ENCODE measurements around the gene CD300A. TPM values are rescaled to one million over a fixed set of nuclear protein-coding genes. Genes with fewer than 3 reads are reported as not detected.

CD300A gene
- total and polyA plus RNA-seq, 2 of the 4 experiments (the other 2 are of a cell fraction) = not detected

DNA sequence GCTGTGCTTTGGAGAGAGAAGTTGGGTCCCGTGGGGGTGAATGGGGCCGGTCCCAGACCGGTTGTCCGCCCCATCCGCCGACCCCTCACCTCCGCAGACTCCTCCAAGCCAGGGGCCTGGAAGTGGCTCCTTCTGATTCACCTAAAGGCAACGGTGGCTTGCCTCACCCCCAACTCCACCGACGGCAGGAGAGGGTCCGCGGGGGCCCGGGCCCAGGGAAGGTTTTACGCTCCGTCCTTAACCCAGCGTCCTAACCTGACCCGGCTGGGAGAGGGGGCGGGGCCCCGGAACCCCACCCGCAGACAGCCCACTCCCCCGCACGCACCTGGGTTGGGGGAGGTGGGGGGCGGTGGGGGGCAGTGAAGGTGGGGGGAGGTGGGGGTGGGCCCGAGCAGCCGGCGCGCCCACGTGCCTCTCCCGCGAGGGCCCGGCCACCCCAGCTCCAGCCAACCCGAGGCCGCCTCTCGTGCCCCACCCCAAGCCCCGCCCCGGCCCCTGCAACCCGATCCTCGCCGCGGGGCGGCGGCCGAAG is 12.7 kb upstream of the CD300A start:
- 0% methylated on average over 2 of the region's 43 CpGs; no CpG with 5 or more reads in 1 of the 2 experiments for WGBS, 2 experiments (ENCODE audit: extremely low coverage in 2 of 2, insufficient read length in 1 of 2)

More for the DNA sequence above, 12.7 kb upstream of the CD300A start:
- no peak overlapping the region for H2BK20ac ChIP-seq (ENCODE audit: low read depth, low read length)
- no peaks in the 10 kb centered on the region for H3K9me1 ChIP-seq (ENCODE audit: insufficient read depth, low read length)
- peak; percentile 97; the same call in 1 of the 2 replicates for ATAC-seq (ENCODE audit: low read depth)
- no peak overlapping the region for H4K5ac ChIP-seq (ENCODE audit: low read depth, low read length)
- H3K14ac ChIP-seq (replicated peaks; ENCODE audit: low read depth, low read length) = no peak overlapping the region
- no peak overlapping the region for H4K91ac ChIP-seq (ENCODE audit: insufficient read depth, low read depth, low read length)
- no peak overlapping the region for H2AK5ac ChIP-seq (ENCODE audit: low read depth, low read length)
- H4K8ac ChIP-seq (ENCODE audit: low read depth in 2 of 2, low read length in 2 of 2) = no peak overlapping the region
- no peaks in the 10 kb centered on the region for H3K4me1 ChIP-seq (ENCODE audit: control insufficient read depth, insufficient read depth, low read length)
- H3K36me3 ChIP-seq (ENCODE audit: control insufficient read depth, insufficient read depth, low read length) = no peaks in the 10 kb centered on the region
- no peak overlapping the region for H3K4me2 ChIP-seq (ENCODE audit: low read depth, low read length)
- intact Hi-C loops (cut with micrococcal nuclease) = loop anchor here (1.0 kb wide), 1 partner anchor 240 kb away; the partner anchor contains the start of gene TTYH2
- H3K4me3 ChIP-seq (ENCODE audit: insufficient read depth, low read depth, low read length) = no peak overlapping the region
- H3K27me3 ChIP-seq (ENCODE audit: control insufficient read depth, insufficient read depth, low read length) = no peaks in the 10 kb centered on the region; the same call in 1 of the 2 replicates
- H3K9ac ChIP-seq (ENCODE audit: low read depth, low read length) = no peak overlapping the region
- dilution Hi-C loops (cut with HindIII; ENCODE audit: low sequenced_read_pairs, unreplicated experiment) = no loop called here
- DNase-seq = no peak
- H3K56ac ChIP-seq (ENCODE audit: extremely low read depth, insufficient read depth, low read length) = no peak overlapping the region
- H2AK9ac ChIP-seq (replicated peaks; ENCODE audit: low read depth, low read length, poor library complexity) = no peak overlapping the region
- no peak overlapping the region for H3K27ac ChIP-seq (ENCODE audit: insufficient read depth, low read length)
- no peak overlapping the region for H3K4ac ChIP-seq (ENCODE audit: low read depth, low read length)
- H3K9me3 ChIP-seq (ENCODE audit: control insufficient read depth, insufficient read depth, low read length) = no peaks in the 10 kb centered on the region
- H3K23ac ChIP-seq (ENCODE audit: low read depth, low read length) = no peak overlapping the region
- no peaks in the 10 kb centered on the region for H3K79me1 ChIP-seq (ENCODE audit: low read depth in 1 of 2, low read length in 2 of 2)
- peak overlapping the region; percentile 51 for H2AFZ ChIP-seq (replicated peaks; ENCODE audit: low read length, poor library complexity)
- in situ Hi-C loops (cut with MboI; ENCODE audit: low sequenced_read_pairs) = no loop called here
- ChIA-PET CTCF (no interaction called here), POLR2A (ENCODE audit: unreplicated experiment) (no interaction called here)
- H2BK15ac ChIP-seq (ENCODE audit: low read depth, low read length) = no peak overlapping the region
- no peak overlapping the region for H2BK5ac ChIP-seq (ENCODE audit: low read depth, low read length, poor library complexity, severe bottlenecking)
- H3K18ac ChIP-seq (ENCODE audit: low read depth, low read length) = no peak overlapping the region
- no TSS peak for BruUV-seq (replicated peaks)
- no peaks in the 10 kb centered on the region for H4K20me1 ChIP-seq (ENCODE audit: insufficient read depth, low read length)
- TF ChIP-seq CHD1 (IDR thresholded peaks at IDR 0.05; ENCODE audit: low read depth, low read length) (no peak), BHLHE40 (IDR thresholded peaks at IDR 0.05; ENCODE audit: low read depth, low read length) (no peak), FOS (IDR thresholded peaks at IDR 0.05; ENCODE audit: low read depth, low read length) (no peak), RAD21 (IDR thresholded peaks at IDR 0.05; ENCODE audit: low read length) (no peak), NFE2L2 (IDR thresholded peaks at IDR 0.05; ENCODE audit: low read depth, low read length) (no peak), POLR2A (IDR thresholded peaks at IDR 0.05; ENCODE audit: low read depth, low read length) (no peak), MAFK (IDR thresholded peaks at IDR 0.05; ENCODE audit: low read depth, low read length) (no peak), MXI1 (IDR thresholded peaks at IDR 0.05; ENCODE audit: borderline replicate concordance, low read depth, low read length) (no peak), CEBPB (IDR thresholded peaks at IDR 0.05; ENCODE audit: low read depth, low read length) (no peak), RFX5 (IDR thresholded peaks at IDR 0.05; ENCODE audit: low read depth, low read length) (no peak), SMC3 (IDR thresholded peaks at IDR 0.05; ENCODE audit: low read depth, low read length) (no peak), MAZ (IDR thresholded peaks at IDR 0.05; ENCODE audit: borderline replicate concordance, low read depth, low read length) (no peak), RCOR1 (IDR thresholded peaks at IDR 0.05; ENCODE audit: insufficient replicate concordance, low read length) (no peak)
- TF ChIP-seq, protein P1, sequence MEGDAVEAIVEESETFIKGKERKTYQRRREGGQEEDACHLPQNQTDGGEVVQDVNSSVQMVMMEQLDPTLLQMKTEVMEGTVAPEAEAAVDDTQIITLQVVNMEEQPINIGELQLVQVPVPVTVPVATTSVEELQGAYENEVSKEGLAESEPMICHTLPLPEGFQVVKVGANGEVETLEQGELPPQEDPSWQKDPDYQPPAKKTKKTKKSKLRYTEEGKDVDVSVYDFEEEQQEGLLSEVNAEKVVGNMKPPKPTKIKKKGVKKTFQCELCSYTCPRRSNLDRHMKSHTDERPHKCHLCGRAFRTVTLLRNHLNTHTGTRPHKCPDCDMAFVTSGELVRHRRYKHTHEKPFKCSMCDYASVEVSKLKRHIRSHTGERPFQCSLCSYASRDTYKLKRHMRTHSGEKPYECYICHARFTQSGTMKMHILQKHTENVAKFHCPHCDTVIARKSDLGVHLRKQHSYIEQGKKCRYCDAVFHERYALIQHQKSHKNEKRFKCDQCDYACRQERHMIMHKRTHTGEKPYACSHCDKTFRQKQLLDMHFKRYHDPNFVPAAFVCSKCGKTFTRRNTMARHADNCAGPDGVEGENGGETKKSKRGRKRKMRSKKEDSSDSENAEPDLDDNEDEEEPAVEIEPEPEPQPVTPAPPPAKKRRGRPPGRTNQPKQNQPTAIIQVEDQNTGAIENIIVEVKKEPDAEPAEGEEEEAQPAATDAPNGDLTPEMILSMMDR (conservative IDR thresholded peaks at IDR 0.05; ENCODE audit: low read depth, low read length) = no peak
- TF ChIP-seq, protein P2, sequence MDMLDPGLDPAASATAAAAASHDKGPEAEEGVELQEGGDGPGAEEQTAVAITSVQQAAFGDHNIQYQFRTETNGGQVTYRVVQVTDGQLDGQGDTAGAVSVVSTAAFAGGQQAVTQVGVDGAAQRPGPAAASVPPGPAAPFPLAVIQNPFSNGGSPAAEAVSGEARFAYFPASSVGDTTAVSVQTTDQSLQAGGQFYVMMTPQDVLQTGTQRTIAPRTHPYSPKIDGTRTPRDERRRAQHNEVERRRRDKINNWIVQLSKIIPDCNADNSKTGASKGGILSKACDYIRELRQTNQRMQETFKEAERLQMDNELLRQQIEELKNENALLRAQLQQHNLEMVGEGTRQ (IDR thresholded peaks at IDR 0.05; ENCODE audit: low read depth, low read length) = no peak
- TF ChIP-seq, protein P3, sequence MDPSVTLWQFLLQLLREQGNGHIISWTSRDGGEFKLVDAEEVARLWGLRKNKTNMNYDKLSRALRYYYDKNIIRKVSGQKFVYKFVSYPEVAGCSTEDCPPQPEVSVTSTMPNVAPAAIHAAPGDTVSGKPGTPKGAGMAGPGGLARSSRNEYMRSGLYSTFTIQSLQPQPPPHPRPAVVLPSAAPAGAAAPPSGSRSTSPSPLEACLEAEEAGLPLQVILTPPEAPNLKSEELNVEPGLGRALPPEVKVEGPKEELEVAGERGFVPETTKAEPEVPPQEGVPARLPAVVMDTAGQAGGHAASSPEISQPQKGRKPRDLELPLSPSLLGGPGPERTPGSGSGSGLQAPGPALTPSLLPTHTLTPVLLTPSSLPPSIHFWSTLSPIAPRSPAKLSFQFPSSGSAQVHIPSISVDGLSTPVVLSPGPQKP (IDR thresholded peaks at IDR 0.05; ENCODE audit: borderline replicate concordance, low read depth, low read length) = no peak
- H2BK120ac ChIP-seq (ENCODE audit: low read depth, low read length) = no peak overlapping the region

Data from IMR-90 (cell line).